NCI-H748 treated with DMSO at 0.1 percent for 48 hours (cell line): Measurements from ENCODE around the gene ATP13A3.

Experiments used
- DNase-seq: peaks from one replicate; lab custom pipeline; 2025; lab: John Stamatoyannopoulos, UW

ATP13A3 gene

DNA sequence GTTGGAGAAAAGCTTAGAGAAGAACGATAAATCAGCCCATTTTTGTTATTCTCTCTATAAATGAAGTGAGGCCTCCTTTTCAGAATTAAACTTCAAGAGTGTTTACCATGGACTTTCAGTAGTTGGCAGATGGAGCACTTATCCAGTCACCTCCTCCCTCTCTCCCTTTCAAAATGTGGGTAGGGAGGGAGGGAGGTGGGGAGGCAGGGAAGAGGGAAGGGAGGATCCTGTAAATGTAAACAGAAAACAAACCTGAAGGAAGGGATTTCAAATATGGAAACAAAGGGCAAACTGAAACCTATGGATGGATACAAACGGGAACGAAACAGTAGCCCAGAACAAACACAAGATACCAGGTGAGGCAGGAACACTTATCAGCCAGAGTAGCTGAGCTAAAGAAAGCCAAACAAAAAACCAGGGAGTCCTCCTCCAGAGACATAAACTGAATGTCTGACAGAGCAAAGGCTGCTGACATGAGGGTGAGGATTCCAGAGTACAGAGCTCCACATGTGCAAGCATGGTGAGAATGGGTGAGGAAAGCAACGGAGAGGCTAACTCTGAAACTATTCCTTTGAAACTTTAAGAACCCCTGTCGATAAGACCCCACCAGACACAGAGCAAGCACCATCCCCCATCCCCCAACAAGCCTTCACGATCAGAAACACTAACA lies 46.8 kb downstream of the ATP13A3 start:
- DNase-seq: peak; percentile 86

DNA sequence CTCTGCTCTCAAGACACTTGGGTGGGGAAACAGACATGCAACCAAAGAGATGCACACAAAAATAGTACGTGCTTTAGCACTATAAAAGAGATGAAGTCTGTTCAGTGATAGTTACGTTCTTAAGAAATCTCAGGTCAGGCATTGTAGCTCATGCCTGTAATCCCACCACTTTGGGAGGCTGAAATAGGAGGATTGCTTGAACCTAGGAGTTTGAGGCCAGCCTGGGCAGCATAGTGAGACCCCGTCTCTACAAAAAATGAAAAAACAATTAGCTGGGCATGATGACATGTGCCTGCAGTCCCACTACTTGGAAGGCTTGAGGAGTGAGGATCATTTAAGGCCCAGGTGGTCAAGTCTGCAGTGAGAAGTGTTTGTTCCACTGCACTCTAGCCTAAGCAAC lies 52.3 kb downstream of the ATP13A3 start:
- no peak for DNase-seq

DNA sequence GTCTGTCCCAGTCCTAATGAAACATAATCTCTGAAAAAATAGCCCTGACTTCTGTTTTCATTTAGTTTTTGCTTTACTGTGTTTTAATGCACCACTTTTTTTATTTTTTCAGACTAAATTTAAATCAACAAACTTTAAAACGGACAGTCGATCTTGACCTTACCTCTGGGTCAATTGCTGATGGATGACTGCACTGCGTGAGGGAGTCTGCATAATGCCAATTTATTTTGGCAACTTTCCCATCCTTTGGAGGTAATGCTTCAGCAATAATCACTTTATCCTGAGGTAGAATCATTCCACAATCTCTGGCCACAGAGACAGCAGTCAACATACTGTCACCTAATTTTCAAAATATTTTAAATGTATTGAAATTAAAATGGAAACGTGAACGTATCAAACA lies 55.2 kb downstream of the ATP13A3 start:
- no peak for DNase-seq

DNA sequence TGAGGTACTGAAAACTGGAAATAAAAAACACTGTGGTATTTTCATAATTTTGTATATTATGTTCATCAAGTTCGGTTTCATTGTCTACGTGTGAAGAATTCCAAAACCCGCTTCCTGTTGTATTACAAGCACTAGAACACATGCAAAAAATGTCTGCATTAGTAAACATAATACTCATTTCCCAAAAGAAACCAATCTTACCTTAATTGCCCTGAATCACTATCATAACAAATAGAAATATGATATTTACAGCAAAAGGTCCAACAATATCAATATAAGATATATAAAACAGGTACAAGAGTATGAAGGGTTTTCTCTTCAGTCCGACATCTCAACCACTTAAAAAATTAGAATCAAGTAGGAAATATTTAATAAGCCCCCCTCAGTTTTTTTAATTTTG lies 61.4 kb downstream of the ATP13A3 start:
- no peak for DNase-seq

DNA sequence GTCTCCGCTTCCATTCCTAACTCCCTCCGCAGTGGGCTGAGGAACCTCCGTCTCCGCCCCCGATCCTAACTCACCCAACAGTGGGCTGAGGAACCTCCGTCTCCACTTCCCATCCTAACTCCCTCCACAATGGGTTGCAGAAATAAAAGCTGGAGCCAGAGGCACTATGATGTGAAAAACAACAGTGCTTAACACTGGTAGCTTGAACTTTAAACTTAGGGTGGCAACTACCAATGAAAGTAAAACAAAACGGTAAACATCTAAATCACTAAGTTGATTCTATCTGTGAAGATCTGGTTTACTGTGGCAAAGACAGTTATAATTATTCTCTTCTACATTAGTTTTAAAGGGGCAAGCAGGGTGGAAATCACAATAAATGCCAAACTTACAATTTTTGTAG lies 61.8 kb downstream of the ATP13A3 start:
- DNase-seq: no peak

DNA sequence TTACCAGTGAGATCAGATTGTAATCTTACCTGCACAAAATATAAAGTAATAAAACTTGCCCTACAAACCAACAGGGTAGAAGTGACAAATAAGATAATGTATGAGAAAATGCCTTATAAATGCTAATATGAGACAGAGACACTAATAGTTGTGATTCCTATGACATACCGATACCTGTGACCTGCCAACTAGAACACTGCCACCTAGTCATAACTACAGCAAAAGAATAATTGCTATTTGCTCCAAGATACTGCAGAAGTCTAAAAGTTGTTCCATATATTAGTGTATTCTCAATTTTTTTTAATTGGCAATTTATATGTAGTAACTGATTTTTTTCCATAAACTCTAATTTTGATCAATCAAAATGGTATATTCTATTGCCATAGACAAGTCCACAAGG lies 62.4 kb downstream of the ATP13A3 start:
- DNase-seq: no peak

DNA sequence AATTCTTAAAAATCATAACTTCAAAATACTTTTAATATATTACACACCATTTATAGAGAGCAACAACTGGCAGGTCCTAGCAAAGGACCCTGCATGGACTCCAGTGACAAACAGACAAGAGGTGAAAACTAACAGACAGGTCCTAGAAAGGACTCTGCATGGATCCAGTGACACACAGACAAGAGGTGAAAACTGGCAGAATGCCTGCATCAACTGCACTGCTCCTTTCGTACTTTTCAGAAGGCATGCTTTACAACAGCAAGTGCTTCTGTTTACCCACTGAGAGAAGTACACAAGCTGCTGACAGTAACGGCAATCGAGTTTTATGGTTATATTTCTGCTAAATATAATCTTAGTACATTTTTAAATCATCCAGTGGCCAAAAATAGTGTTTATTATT lies 63.5 kb downstream of the ATP13A3 start:
- no peak for DNase-seq

DNA sequence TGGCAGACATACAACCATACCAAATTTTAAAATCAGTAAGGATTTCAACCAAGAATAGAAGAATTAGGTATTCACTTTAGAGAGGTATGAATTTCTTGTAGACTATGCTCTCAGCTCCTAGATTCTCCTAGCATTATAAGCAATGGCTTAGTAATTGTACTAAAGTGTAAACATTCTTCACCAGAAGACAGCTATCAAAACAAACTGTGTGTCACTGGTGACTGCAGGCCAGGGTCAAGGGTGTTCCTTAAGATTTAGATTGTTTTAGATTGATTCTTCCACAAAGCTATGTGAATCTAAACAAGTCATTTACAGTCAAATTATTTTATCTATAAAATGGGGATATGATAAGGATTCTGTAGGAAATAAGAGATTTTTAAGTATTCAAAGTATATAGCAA lies 64.6 kb downstream of the ATP13A3 start:
- DNase-seq: no peak

DNA sequence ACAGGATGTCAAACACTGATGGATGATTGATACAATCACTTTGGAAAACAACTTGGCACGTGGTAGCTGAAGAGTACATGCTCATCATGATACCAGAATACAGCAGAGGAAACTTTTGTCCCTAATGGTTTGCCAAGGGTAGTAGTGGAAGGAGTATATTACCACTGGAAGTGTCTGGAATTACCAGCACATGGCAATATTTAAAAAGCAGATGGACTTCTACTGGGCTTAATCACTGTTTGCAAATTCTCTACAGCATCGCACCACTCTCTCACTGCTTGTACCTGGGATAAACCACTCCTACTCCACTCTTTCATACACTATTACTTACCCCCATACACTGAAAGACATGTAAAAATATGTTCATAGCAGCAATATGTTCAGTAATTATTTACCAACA lies 68.1 kb downstream of the ATP13A3 start:
- DNase-seq: no peak

DNA sequence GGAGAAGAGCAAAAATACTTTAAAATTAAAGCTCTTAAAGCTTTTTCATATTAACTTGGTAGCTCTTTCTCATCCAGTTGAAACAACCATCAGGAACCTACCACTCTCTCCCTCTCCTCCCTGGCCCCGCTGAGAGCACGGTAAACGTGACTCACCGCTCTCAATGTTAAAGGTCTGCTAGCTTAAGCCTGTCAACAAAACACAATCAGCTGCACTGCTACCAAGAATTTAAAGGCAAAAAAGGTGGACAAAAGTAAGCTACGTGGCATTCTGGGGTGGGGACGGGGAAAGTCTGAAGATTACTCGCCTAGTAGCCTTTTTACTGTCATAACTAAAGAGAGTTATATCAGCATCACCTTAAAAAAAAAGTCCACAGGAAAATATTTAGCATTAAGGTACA lies 79.4 kb downstream of the ATP13A3 start:
- DNase-seq: no peak

DNA sequence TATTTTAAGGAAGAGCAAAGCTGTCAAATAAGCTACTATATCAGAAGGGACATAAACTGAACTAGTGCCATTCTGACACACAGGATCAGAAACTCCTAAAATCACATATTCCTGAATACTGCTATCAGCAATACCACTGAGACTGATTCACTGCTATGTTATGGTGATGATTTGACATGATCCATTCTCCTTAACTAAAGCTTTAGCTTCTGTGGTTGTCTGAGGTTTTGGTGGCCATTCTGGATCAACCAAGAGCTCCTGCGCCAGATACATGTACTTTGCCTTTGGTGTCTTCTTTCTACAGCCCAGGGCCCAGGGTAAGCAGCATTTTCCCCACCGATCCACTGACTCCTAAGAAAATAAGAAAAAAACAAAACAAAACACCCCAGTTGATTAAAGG lies 81.0 kb downstream of the ATP13A3 start:
- DNase-seq: no peak

DNA sequence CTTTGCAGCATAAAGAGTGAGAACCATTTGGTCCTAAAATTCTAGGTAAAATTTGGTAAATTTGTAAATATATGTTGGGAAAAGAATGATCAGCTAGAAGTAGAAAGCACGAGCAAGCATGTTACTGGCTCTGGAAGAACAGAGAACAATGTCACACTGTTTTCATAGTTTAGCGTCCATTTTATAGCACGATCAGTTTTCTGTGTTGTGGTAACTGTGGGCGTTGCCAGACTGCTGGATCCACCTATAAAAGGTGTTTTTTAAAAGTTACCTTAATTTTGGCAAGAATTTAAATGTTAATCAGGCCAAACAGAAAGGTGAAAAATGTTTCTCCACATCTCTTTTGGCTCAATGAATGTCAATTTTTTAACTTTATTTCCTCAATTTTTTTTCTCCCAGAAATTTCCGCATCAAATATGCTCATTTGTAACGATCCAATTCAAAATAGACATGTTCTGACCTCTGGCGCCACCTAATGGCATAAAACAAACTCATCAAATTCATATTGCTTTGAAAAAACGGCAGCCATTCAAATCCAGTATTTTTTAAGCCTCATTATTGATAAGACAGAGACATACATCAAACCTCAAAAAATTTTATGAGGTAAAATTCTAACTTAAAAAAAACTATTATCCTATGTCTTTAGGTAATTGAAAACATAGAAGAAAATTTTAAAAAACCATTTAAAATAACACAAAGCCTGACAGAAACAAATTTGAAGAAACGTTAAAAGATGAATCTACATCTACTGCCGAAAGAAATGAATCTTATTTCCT lies 82.2 kb downstream of the ATP13A3 start:
- peak; percentile 22 for DNase-seq

DNA sequence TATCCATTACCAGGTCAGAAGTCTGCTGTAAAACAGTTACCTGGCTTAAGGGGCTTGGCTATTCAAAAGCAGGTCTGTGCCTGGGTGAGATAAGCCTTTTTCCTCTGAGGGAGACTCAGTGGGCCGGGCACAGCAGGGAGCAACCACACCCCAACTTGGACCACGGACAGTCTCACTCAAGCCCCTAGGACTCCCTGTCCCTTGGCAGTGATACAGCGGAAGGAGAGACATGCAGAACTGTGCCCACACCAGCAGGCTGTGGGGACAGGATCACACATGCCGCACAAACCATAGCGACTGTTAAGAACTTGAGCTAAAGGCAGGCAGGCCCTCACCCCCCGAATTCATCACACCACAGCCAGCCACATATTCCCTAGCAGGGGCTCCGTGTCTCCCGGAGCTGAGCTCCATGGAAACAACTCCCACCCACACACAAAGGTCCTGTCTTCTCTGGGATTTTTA lies 84.9 kb downstream of the ATP13A3 start:
- DNase-seq: no peak

DNA sequence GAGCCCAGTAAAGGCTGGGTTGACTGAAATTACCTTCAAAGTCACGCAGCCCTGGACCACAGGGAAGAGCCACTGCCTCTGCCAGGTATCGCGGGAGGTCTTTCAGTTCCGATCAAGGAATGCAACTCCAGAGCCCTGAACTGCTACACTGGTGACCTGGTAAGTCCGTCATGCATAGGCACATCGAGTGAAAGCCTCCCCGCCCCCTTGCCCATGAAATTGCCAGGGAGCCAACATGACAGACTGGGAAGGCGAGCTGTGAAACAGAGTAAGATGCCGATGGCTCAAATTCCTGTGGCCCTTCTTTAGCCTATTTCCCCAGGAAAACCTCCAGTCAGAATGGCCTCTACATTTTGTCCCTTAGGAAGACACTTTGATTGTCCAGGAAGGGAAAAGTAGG lies 85.5 kb downstream of the ATP13A3 start:
- DNase-seq: no peak

DNA sequence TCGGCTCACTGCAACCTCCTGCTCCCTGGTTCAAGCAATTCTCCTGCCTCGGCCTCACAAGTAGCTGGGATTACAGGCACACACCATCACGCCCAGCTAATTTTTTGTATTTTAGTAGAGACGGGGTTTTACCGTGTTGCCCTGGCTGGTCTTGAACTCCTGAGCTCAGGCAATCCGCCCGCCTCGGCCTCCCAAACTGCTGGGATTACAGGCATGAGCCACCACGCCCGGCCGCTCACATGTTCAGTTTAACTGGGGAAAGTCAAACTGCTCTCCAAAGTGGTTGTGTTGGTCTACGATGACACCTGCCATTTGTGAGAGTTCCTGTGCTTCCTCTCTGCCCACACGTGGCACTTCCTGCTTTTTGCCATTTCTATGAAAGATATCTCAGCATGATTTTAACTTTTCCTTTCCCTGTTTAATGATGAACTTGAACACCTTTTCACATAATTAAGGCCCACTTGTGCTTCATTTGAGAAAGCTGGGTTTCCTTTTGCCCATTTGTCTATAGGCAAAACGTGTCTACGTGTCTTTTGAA lies 86.9 kb downstream of the ATP13A3 start:
- no peak for DNase-seq

DNA sequence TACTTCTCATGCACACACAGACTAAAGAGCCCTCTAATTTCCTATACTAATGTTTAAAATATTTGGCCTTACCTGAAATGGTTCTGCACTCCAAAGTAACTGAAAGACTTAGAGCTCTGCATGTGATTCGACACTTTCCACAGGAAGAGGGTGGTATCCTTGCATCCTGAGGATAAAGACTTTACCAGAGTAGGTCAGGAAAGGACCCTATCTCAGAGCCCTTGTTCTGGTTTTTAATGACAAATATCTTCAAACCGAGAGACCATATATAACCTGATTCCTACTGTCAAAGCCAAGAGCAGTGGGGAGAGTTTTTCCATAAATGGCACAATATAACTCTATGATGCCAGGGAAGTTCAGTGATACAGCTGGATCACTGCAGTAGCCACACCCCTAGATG lies 87.6 kb downstream of the ATP13A3 start, which contains the start of gene GP5:
Gene GP5, minus strand, starts transcription at position 101 of the 400 bp plus-strand sequence. CDS start 984 bp downstream, outside the sequence.
- DNase-seq: no peak

DNA sequence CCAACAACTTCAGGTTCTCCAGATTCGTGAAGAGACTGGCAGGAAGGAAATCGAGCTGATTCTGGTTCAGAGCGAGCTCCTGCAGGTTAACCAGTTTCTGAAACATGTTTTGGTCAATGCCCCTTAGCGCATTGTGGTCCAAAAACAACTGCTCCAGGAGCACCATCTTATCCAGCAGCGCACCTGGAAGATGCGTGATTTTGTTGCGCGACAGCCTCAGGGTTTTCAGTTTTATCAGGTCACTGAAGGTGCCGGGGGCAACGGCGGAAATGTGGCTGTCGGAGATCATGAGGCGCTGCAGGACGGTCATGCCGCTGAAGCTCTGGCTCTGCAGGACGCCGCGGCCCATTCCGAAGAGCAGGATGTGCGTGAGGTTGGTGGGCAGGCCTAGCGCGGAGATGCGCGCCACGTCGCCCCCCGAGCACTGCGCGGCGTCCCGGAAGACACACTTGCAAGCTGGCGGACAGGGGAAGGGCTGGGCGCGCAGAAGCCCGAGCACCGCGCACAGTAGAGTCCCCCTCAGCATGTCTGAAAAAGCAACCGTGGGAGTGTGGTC lies 89.0 kb downstream of the ATP13A3 start:
- no peak for DNase-seq

DNA sequence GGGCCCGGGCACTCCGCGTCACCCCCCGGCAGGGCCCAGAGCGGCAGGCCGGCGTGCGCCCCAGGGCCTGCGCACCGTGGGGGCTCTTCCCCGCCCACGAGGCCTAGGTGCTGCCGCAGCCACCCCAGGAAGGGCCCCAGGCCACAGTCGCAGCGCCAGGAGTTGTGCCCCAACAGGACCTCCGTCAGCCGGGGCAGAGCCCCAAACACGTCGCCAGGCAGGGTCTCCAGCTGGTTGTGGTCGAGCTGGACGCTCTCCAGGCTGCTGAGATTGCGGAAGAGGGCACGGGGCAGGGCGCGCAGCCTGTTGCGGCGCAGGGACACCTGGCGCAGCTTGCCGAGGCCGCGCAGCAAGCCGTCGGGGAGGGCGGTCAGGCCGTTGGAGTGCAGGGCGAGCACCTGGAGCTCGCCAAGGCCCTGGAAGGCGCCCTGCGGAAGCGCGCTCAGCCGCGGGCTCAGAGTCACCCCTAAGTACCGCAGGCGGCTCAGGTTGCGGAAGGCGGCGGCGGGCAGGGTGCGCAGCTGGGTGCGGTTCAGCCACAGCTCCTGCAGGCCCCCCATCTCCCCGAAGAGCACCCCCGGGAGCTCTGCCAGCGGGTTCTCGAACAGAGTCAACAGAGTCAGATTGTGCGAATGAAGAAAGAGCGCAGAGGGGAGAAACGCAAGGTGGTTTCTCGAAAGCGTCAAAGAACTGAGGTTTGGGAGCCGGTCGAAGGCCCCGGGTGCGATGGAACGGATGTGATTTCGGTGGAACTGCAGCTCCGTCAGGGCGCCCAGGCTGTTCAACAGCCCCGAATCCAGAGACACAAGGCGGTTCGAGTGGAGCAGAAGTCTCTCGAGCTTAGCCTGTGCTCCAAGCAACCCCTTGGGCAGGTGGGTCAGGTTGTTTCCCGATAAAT lies 89.7 kb downstream of the ATP13A3 start:
- DNase-seq: no peak

DNA sequence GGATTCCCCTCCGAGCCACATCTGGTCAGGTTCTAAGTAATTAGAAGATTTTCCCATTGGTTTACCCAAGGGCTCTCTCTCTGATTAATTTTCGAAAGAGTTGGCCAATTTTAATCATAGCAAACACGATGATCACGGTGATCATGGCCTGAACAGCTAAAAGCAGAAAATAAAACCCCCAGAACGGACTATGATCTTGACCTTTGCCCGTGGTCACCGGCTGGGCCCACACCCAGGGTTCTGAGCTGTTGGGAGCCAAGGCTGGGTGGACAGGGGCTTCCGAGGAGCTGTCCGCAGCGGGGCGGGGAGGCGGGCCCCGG lies 90.3 kb downstream of the ATP13A3 start:
- no peak for DNase-seq

DNA sequence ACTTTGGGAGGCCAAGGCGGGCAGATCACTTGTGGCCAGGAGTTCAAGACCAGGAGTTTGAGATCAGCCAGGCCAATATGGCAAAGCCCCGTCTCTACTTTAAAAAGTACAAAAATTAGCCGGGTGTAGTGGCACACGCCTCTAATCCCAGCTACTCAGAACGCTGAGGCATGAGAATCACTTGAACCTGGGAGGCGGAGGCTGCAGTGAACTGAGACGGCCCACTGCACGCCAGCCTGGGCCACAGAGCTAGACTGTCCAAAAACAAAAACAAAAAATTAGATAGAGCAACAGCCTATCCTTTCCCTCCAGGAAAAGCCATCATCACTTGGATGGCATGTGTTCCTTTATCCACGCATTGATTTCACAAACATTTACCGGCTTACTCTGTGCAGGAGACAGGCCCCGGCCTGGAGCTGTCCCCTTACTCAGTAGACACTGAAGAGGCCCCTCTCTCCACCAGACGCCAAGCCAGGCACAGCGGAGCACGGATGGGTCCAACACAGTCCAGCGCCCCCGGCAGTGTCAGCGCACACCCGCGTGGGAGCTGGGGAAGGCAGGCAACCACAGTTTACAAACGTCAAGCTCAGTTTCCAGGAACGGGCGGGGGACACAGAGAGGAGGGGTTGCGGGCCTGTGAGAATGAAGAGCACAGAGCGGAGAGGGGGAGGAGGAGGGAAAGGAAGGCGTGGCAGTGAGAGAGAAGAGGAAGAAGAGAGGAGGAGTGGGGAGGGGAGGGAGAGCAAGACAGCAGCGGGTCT lies 90.8 kb downstream of the ATP13A3 start:
- no peak for DNase-seq

DNA sequence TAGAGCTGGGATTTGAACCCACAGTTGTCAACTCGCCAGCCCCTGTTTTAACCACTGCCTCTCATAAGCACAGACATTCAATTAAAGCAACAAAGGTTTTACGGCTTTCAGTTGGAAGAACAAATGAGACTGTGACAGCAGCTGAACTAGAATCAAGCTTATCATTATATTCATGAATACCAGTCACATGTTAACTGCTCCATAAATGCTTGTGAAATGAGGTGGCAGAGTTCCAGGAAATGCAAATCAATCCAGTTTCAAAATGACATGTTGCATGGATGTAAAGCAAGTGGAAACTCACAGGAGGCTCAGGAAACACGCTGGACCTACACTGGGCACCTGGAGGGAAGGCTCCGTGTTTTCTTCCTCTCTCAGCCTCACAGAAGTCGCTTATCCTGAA lies 91.6 kb downstream of the ATP13A3 start:
- DNase-seq: peak; percentile 16
